GM19395 (cell line): ENCODE data around the gene WDR93.
"Not testable (repeated sequence)": the region's sequence is repeated elsewhere in the genome, so short reads cannot be mapped to it uniquely, and the experiment has no call there.

ENCODE experiments used
- ATAC-seq: cut with Tn5 transposase; IDR thresholded peaks from one replicate; pipeline ENCODE4 v1.9.1; 2021; ENCODE audit warnings: mild to moderate bottlenecking, moderate library complexity; ENCODE audit not compliant: unreplicated experiment

The WDR93 gene

GRCh38 chr15:89681146-89681545 is 9.5 kb upstream of the WDR93 start:
- no peak for ATAC-seq

GRCh38 chr15:89685995-89686394 is 4.6 kb upstream of the WDR93 start:
- ATAC-seq: no peak

GRCh38 chr15:89686522-89686921 is 4.1 kb upstream of the WDR93 start:
- no peak for ATAC-seq

- ATAC-seq: not testable (repeated sequence)
These were observed 708 bp upstream of the WDR93 start for GRCh38 chr15:89689930-89690275.

- no peak for ATAC-seq
These were observed 2.5 kb downstream of the WDR93 start for GRCh38 chr15:89693091-89693490.

GRCh38 chr15:89693696-89694095 is 3.1 kb downstream of the WDR93 start:
- no peak for ATAC-seq

- ATAC-seq: no peak
These were observed 4.6 kb downstream of the WDR93 start for GRCh38 chr15:89695198-89695597.

- ATAC-seq: no peak
These were observed 13.8 kb downstream of the WDR93 start for GRCh38 chr15:89704411-89704810.

- ATAC-seq: no peak
These were observed 17.0 kb downstream of the WDR93 start for GRCh38 chr15:89707577-89707976.

GRCh38 chr15:89714775-89715174 is 24.2 kb downstream of the WDR93 start:
- no peak for ATAC-seq

- no peak for ATAC-seq
These were observed 32.4 kb downstream of the WDR93 start for GRCh38 chr15:89723031-89723430.

- ATAC-seq: no peak
These were observed 34.0 kb downstream of the WDR93 start for GRCh38 chr15:89724621-89725020.

GRCh38 chr15:89725064-89725463 is 34.5 kb downstream of the WDR93 start:
- ATAC-seq: no peak

- ATAC-seq: no peak
These were observed 37.6 kb downstream of the WDR93 start for GRCh38 chr15:89728254-89728653.

- ATAC-seq: no peak
These were observed 40.7 kb downstream of the WDR93 start for GRCh38 chr15:89731275-89731674.

- ATAC-seq: no peak
These were observed 42.0 kb downstream of the WDR93 start for GRCh38 chr15:89732451-89733172.

GRCh38 chr15:89735773-89736172 is 45.2 kb downstream of the WDR93 start:
- no peak for ATAC-seq

- ATAC-seq: no peak
These were observed 49.5 kb downstream of the WDR93 start for GRCh38 chr15:89740137-89740536.

- ATAC-seq: no peak
These were observed 52.4 kb downstream of the WDR93 start for GRCh38 chr15:89743011-89743410.

- no peak for ATAC-seq
These were observed 53.0 kb downstream of the WDR93 start for GRCh38 chr15:89743594-89743993.

- no peak for ATAC-seq
These were observed 54.5 kb downstream of the WDR93 start for GRCh38 chr15:89745131-89745530.

GRCh38 chr15:89745768-89746167 is 55.2 kb downstream of the WDR93 start:
- no peak for ATAC-seq

- no peak for ATAC-seq
These were observed 55.8 kb downstream of the WDR93 start for GRCh38 chr15:89746386-89746780.
